ENCODE measurements around the gene XAB2.

DNA sequence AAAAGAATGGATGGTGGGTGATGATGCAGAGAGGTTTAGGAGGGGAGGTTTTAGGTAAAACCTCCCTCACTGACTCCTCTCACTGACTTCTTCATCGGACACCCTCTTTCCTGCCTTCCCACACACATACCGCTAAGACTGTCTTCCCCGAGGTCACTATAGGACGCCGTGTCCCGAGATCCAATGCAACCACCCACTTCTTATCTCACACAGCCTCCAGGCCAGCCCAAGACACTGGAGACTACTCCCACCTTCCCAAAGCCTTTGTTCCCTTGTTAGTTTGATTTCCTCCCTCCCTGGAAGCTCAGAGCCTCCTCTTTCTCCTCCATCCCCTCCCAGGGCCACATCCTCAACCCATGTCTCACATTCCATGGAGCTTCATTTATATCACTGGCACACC lies 50.2 kb downstream of the XAB2 start:
- TF ChIP-seq CTCF (IDR thresholded peaks at IDR 0.05) (no peak), POLR2A (IDR thresholded peaks at IDR 0.05) (no peak)

Measured in Peyer's patch (tissue), 4 donors.